ENCODE measurements around the gene IQGAP2.
A peak's percentile ranks its signal among the peaks of the same experiment; 100 is the strongest.

The IQGAP2 gene, protein sequence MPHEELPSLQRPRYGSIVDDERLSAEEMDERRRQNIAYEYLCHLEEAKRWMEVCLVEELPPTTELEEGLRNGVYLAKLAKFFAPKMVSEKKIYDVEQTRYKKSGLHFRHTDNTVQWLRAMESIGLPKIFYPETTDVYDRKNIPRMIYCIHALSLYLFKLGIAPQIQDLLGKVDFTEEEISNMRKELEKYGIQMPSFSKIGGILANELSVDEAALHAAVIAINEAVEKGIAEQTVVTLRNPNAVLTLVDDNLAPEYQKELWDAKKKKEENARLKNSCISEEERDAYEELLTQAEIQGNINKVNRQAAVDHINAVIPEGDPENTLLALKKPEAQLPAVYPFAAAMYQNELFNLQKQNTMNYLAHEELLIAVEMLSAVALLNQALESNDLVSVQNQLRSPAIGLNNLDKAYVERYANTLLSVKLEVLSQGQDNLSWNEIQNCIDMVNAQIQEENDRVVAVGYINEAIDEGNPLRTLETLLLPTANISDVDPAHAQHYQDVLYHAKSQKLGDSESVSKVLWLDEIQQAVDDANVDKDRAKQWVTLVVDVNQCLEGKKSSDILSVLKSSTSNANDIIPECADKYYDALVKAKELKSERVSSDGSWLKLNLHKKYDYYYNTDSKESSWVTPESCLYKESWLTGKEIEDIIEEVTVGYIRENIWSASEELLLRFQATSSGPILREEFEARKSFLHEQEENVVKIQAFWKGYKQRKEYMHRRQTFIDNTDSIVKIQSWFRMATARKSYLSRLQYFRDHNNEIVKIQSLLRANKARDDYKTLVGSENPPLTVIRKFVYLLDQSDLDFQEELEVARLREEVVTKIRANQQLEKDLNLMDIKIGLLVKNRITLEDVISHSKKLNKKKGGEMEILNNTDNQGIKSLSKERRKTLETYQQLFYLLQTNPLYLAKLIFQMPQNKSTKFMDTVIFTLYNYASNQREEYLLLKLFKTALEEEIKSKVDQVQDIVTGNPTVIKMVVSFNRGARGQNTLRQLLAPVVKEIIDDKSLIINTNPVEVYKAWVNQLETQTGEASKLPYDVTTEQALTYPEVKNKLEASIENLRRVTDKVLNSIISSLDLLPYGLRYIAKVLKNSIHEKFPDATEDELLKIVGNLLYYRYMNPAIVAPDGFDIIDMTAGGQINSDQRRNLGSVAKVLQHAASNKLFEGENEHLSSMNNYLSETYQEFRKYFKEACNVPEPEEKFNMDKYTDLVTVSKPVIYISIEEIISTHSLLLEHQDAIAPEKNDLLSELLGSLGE (N-terminal part only)

DNA sequence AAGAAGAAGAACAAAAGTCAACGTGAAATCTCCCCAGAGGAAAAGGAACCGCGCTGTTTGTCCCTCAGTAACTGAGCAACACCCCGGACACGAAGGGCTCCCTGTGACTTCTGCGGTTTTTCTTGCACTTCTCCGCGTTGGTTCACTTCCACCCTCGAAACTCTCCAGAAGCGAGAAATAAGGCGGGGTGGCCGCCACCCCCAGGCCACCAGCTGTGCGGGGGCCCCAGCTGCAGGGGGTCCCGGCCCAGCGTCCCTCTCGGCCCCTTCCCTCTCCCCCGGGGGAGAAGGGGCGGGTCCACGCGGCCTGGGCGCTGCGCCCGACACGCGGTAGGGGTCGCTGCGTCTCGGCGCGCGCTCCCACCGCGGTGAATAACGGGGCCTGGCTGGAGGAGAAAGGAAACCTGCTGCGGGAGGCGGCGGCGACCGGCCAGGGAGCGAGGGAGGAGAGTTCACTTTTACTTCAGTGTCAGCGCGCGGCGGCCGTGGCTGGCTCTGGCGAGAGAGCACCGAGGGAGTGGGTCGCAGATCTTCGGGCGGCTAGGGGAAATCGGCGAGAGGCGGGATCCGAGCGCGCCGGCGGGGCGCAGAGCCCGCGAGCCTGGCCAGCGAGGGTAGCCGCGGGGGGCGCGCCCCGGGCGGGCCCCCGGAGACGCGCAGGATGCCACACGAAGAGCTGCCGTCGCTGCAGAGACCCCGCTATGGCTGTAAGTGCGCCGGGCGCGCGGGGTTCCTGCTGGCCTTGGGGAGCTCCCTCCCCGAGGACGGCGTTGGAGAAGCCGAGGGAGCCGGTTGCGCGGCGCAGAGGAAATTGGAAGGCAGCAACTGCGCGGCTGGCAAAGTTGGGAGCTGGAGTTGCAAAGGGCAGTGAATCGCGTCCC is at the start of gene IQGAP2:
Gene IQGAP2, plus strand, starts transcription at position 400 of the 880 bp plus-strand sequence. Its CDS starts 261 bp downstream, at position 661.
- peak; percentile 82 for DNase-seq (ENCODE audit: low spot score)

DNA sequence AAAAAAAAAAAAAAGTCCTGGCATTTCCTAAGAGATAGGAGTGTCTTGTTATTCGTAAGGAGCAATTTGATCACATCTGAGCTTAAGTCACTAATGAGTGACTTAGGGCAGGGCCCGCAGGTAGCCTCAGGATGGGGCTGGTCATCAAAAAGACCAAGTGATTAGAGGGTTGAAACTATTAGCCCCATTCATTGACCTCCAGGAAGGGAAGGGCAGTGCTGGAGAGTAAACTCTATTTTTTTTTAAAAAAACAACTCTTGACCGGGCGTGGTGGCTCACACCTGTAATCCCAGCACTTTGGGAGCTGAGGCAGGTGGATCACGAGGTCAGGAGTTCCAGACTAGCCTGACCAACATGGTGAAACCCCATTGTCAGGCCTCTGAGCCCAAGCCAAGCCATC is 46.2 kb upstream of the IQGAP2 start:
- no peak for DNase-seq (ENCODE audit: low spot score)

DNA sequence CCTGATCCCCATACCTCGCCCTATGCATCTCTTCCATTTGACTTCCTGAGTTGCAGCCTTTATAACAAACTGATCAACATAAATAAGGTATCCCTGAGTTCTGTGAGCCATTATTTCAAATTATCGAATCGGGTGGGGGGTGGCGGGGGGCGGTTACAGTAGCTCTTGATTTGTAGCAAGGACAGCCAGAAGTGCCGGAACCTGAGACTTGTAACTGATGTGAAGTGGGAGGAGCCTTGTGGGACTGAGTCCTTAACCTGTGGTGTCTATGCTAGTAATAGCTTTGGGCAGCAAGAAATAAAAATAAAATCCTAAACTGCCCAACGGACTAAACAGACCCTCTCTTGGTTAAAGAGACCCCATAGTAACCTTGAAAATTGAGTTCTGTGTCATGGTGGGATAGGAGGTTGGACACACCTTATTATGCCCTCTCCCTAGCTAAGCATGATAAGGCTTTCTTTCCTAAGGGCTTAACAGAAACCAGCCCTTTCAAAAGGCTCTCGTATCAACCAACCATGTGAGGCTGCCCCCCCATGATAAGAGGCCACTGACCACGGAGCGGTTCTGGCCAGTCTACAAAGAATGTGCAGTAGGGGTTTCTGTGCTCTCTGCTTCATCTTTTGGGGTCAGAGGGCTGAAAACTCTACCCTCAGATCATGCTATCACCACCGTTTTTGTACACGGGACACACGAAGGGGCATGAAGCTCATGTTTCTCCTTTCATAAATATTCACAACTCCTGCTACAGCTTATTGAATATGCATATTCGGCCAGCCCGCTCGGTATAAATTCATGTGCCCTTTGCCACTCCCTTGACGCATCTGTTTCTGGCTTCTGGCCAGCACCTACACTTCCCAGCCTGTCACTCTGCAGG is 39.5 kb upstream of the IQGAP2 start:
- DNase-seq (ENCODE audit: low spot score) = peak; percentile 93

DNA sequence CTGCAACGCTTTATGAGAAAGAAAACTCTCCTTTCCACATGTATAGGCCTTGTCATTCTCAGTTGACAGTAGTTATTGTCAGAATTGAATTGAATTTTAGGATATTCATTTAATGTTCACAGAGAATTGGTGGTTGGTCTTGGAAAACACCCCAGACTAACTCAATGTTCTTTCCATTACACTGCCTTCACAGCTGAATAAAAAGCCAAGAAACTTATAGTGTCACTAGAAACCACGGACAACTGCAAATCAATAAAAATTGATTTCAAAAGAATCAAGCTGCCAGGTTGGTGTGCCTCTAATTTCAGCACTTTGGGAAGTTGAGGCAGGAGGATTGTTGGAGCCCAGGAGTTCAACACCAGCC is 38.9 kb upstream of the IQGAP2 start:
- no peak for DNase-seq (ENCODE audit: low spot score)

DNA sequence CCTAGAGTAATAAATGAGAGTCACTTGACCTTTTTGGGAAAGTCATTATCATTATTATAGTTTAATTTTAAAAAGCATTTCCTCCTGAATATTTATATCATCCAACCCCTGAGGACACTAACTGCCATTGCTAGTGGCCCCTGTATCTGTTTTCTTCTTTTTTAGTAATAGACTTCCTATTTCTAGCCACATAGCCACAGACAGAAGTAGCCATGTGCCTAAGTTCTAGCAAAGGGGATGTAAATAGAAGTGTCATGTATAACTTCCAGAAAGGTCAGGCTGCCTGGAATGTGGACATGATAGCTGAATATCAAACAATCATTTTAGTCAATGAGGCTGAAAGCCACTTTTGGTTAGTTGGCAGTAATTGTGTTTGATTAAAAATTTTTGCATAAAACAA is 37.5 kb upstream of the IQGAP2 start:
- no peak for DNase-seq (ENCODE audit: low spot score)

DNA sequence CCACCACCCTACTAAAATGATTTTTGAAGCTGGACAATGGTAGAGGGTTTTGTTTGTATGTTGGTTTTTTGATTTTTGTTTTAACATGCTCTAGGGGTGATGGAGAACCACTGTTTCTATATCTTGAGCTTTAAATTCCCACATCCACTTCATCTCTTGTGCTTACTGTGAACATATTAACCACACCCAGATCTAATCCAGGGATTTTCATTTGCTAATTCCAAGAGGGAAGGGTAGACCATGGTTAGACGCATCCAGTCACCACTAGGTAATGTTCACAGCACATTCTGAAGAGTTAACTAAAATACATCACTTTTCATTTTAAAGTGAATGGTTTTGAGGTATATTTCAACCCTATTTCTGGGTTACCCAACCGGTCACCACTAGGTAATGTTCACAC is 36.5 kb upstream of the IQGAP2 start:
- peak; percentile 23 for DNase-seq (ENCODE audit: low spot score)

DNA sequence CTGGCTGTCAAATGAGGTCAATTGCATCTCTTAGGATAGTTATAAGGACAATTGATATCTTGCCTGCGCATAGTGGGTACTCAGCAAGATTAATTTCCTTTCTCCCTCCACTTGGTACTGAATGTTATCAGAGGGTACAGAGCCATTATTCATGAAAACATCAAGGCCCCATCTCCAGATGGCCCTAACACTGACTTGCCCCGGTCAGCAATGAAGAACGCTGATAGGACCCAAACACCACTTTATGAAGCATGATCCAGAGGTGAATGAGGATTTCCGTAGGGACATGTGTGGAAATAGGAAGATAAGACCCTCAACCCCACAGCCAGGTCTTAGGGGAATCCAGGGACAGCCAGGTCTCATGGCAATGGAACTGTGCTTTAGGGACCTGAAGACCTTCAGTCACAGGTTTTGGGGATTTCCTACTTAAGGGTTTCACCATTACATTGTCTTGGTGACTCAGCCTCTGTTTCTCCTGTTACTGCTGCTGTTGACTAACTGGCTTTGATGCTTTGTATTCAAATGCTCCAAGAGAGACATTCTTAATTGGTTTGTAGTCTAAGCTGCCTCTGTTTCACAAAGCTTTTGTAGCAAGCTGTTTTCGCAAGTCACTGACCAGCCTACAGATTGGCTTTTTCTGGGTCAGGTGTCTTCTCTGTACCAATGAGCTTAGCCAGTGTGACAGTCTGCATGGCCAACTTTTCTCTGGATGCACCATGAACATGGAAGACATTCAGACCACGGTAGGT is 35.3 kb upstream of the IQGAP2 start:
- peak; percentile 31 for DNase-seq (ENCODE audit: low spot score)

DNA sequence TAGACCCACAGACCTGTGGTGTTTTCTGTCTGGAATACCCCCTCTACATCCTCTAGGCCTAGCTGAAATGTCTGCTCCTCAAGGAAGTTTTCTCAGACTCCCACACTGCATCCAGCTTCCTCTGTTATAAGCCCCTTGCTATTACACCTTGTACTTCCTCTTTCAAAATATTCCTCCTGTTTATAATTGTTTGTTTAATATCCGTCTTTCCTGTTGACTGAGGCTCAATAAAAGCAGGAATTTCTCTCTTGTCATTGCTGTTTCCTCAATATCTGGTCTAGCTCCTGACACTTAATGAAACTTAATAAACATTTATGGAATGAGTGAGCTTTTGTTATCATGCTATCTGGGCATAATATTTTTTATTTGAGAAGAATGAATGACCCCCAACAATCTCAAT is 34.1 kb upstream of the IQGAP2 start:
- no peak for DNase-seq (ENCODE audit: low spot score)

DNA sequence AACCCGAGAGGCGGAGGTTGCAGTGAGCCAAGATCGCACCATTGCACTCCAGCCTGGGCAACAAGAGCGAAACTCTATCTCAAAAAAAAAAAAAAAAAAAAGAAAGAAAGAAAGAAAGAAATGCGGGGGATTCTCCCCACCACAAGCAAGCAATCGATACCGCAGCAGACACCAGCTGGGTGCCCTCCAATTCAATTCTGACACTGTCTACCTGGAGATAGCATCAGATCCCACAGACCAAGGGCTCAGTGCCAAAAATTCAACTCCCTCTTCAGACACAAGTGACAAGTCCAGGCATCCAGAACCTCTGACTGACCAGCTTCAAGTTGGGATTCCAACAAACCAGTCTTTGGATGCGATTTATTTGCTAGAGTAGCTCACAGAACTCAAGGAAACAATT is 33.4 kb upstream of the IQGAP2 start:
- peak; percentile 42 for DNase-seq (ENCODE audit: low spot score)

DNA sequence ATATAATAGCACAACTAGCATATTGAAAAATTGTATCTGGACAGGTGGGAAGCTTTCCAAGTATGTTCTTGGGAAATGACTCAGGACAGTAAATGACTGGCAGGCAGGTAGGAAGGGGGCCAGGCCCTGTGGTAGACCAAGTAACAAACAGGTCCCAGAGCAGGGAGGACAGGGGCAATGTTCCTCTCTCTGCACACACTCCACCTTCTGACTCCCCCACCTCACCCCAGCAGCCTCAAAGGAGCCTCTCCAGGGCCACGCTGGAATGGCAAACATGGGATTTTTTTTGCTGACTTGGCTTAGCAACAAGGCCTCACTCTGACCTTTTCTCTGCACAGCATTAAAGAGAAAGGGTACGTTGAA is 31.1 kb upstream of the IQGAP2 start:
- DNase-seq (ENCODE audit: low spot score) = peak; percentile 53

DNA sequence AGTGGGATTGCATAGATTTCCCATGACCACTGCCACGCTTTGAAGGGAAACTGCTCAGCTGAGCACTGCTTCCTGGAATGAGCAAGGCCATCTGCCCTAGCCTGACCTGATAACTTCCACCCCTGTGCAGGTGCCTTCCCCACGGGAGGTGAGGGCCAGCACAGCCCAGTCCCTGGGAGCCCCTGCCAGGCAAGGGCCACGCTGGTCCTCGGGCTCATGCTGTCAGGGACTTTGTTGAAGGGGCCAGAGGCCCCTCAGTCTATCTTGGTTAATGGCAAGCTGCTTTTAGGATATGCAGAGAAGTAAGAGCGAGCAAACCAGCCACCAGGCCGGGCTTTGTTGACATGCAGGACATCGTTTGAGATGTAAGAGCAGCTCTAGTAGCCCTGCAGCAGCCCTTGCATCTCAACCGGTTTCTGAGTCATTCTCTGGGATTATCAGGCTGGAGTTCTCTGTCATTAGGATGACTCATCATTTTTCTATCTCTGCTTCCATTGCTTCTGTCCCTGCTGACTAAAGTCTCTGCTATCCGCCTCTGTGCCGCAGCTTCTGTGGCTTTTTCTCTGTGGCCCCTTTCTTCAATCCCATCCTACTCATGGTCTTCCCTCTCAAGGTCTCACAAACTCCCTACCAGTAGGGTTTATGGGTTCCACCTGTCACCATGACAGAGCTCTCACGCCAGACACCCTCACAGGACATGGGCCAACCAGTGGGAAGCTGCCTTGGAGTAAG is 30.6 kb upstream of the IQGAP2 start:
- DNase-seq (ENCODE audit: low spot score) = peak; percentile 89

DNA sequence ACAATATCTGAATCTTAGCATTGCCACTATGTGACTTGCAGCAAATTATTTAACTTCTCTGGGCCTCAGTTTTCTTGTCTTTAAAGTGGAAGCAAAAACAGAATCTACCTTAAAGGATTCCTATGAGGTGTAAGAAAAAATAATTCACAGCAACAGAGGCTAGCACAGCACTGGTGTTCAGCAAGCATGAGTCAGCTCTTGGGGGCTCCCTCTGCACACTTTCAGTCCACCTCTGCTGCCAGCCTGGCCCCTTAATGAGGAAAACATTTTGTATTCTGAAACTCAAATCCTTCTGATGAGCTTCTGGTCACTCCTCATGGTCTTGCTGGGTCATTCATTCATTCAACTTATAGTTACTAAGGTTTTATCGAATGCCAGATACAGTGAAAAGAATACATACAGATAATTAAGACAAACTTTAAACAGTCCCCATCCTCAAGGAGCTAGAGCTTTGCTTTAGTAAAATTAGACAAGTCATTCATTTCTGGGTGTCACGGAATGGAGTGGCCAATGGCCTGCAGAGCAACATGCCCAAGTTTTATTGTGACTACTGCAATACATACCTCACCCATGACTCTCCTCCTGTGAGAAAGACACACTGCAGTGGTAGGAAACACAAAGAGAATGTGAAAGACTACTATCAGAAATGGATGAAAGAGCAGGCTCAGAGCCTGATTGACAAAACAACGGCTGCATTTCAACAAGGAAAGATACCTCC is 26.8 kb upstream of the IQGAP2 start:
- peak; percentile 46 for DNase-seq (ENCODE audit: low spot score)

DNA sequence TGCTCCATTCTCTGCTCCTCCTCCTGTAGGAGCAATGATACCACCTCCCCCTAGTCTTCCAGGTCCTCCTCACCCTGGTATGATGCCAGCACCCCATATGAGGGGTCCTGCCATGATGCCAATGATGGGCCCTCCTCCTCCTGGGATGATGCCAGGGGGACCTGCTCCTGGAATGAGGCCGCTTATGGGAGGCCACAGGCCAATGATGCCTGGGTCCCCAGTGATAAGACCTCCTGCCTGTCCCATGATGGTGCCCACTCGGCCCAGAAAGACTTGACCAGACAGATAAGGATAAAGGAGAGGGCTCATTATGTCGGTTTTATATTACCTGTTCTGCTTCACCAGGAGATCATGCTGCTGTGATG is 26.2 kb upstream of the IQGAP2 start:
- peak; percentile 61 for DNase-seq (ENCODE audit: low spot score)

DNA sequence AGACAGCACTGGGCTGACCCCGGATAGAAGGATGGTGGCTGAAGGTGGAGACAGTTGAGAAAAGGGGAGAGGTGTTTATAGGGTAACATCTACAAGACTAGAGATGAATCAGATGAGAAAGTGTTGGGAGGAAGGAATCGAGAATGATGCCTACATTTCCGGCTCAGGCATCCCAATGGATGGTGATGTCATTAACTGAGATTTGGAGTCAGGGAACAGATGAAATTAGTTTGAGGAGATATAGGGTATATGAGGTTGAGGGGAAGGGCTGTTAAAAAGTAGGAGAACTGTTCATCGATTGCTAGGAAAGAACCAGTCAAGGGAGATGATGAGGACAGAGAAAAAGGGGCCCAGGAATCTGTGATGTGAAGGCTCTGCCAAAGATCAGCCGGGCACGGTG is 24.7 kb upstream of the IQGAP2 start:
- DNase-seq (ENCODE audit: low spot score) = no peak

DNA sequence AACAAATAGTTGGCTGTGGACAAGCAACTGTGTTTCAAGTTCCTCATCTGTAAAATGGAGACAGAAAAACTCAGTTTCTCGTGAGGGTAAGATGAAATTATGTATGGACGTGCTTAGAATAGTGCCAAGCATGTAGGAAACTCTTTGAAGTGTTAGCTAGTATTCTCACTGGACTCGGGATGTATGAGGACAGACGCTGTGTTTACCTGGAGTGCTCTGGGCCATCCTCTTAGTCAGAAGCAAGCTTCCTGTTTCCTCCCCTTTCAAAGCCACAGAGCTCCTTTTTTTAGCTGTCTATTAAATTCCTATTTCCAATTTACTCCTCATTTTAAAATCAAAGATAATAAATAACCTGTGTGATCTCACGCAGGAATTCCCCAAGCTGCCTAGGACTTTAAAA is 23.8 kb upstream of the IQGAP2 start:
- no peak for DNase-seq (ENCODE audit: low spot score)

DNA sequence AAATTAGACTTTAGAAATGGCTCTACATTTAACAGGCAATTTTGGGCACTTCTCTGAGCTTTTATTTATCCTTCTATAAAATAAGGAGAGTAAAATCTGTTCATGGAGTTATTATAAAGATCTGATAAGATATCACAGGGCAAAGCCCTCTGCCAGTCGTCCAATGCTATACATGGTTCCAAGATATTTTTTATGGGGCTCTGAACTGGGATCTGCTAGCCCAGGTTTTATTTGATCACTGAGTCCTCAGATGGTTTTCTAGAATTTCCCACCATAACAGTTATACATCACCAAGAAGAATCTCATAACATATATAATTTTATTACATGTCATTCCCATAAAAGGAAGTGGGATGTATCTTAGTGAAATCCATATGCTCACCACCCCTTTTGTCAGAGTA is 23.2 kb upstream of the IQGAP2 start:
- DNase-seq (ENCODE audit: low spot score) = no peak

DNA sequence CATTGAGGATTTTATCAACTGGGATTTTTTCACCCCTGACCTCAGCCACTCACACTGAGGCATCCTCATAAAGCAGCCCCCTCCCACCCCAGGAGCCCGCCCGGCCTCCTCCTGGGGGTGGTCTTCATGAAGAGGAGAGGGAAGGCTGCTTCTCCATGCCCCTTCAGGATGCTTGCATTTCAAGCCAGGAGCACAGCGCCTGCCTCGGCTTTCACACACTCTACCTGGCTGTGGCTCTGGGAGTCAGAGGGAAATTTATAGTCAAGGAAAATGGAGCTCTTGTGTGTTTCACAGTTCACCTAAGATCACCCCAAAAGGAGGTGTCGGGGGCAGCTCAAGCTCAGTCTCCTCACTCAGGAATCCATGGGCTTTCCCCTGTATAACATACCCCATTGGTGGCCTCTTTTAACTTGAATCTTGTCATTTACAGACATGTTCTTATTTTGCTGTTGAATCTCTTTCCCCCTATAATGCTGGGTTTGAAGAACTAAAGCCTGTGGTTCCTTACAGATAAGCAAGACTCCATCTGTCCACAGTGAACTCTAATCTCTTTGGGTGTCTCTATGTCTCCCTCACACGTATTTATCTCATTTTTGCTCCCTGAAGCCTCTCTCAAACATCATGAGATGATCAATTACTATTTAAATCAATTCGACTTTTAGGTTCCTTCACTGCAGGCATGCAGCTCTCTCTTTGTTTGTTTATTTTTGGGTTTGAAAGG is 22.6 kb upstream of the IQGAP2 start:
- DNase-seq (ENCODE audit: low spot score) = peak; percentile 43

Measured in hematopoietic multipotent progenitor cell treated with erythropoietin and hydrocortisone succinate and interleukin-3 and kit ligand, for 17 days (in vitro differentiated cells).